Endothelial cell of umbilical vein (primary cell): ENCODE measurements around the gene POMGNT2. TPM values are rescaled to one million over a fixed set of nuclear protein-coding genes. Genes with fewer than 3 reads are reported as not detected.

Source experiments
- Bru-seq: library from RNA; stranded (reverse); fragments of 400-500 nt; gene quantifications from one replicate; lab custom pipeline; 2021; lab: Mats Ljungman, UMichigan
- BruChase-seq, 2 experiments: library from RNA; stranded (reverse); fragments of 400-500 nt; gene quantifications; one replicate each; lab custom pipeline; 2021; lab: Mats Ljungman, UMichigan
- BruUV-seq: library from RNA; stranded (reverse); fragments of 400-500 nt; replicated peaks from 2 replicates; lab custom pipeline; 2021; lab: Mats Ljungman, UMichigan
- CTCF ChIA-PET: fragments of 300-600, 350-600 bp; sonication (Branson Sonifier 250); formaldehyde crosslinking; loops from one replicate; lab custom pipeline; 2021; ENCODE audit warnings: antibody characterized with exemption, inconsistent platforms; lab: Charles Lee
- POLR2A ChIA-PET: fragments of 300-600, 350-600 bp; sonication (Branson Sonifier 250); formaldehyde crosslinking; loops from one replicate; lab custom pipeline; 2021; ENCODE audit warnings: antibody characterized with exemption, inconsistent platforms; lab: Charles Lee
- DNase-seq: peaks from one replicate; pipeline ENCODE4 v3.0.0-alpha.2; 2011; ENCODE audit warnings: low read depth, low spot score
- FAIRE-seq: peaks from 2 replicates; lab custom pipeline; 2011; peaks lifted over from hg19 to GRCh38; lab: Jason Lieb, UNC
- H2AFZ ChIP-seq: 2 replicates; pipeline ENCODE4 v1.6.0; 2012; ENCODE audit warnings: low read depth, low read length, control low read depth, inconsistent platforms
- H3K27ac ChIP-seq: 2 replicates; pipeline ENCODE4 v1.5.1; 2011; ENCODE audit warnings: low read depth, mild to moderate bottlenecking, control low read depth, low read length, moderate library complexity; ENCODE audit not compliant: insufficient read depth
- H3K27me3 ChIP-seq, 2 experiments: 2 replicates each; pipeline versions ENCODE4 v1.6.0 to v1.6.1; 2011; ENCODE audit warnings: low read length in 2 of 2, mixed read lengths in 1 of 2; ENCODE audit not compliant: control insufficient read depth in 2 of 2, insufficient read depth in 2 of 2
- H3K36me3 ChIP-seq, 2 experiments: 2 replicates in 1 of 2; 3 replicates in 1 of 2; pipeline ENCODE4 v1.5.1; 2011; ENCODE audit warnings: low read length in 2 of 2, mild to moderate bottlenecking in 1 of 2, moderate library complexity in 1 of 2; ENCODE audit not compliant: control insufficient read depth in 2 of 2, insufficient read depth in 2 of 2; ENCODE audit errors: extremely low read depth in 1 of 2
- H3K4me1 ChIP-seq: 3 replicates; pipeline ENCODE4 v1.5.1; 2011; ENCODE audit warnings: mild to moderate bottlenecking, low read length; ENCODE audit not compliant: control insufficient read depth, insufficient read depth; ENCODE audit errors: extremely low read depth
- H3K4me2 ChIP-seq: 2 replicates; pipeline ENCODE4 v1.6.1; 2011; ENCODE audit warnings: low read length, control low read depth, mixed read lengths; ENCODE audit not compliant: insufficient read depth
- H3K4me3 ChIP-seq, 3 experiments: fragments of 200-600 bp in 1 of 3; sonication (generic), shearing (Covaris generic) in 1 of 3; replicated peaks in 1 of 3; 2 replicates each; pipeline ENCODE4 v1.5.1; 2011 to 2016; ENCODE audit warnings: control low read depth in 3 of 3, low read length in 3 of 3, mild to moderate bottlenecking in 2 of 3, inconsistent platforms in 1 of 3, low read depth in 1 of 3, moderate library complexity in 1 of 3; ENCODE audit not compliant: insufficient read depth in 1 of 3
- H3K79me2 ChIP-seq: 2 replicates; pipeline ENCODE4 v1.6.0; 2012; ENCODE audit warnings: low read length, inconsistent platforms; ENCODE audit not compliant: control insufficient read depth, insufficient read depth
- H3K9ac ChIP-seq: replicated peaks from 2 replicates; pipeline ENCODE3; 2011; ENCODE audit warnings: low read length, control low read depth; ENCODE audit not compliant: insufficient read depth; ENCODE audit errors: extremely low read depth
- H3K9me1 ChIP-seq: replicated peaks from 3 replicates; pipeline ENCODE4 v1.6.0; 2011; ENCODE audit warnings: mild to moderate bottlenecking, low read length; ENCODE audit not compliant: control insufficient read depth, insufficient read depth; ENCODE audit errors: extremely low read depth
- H3K9me3 ChIP-seq: replicated peaks from 2 replicates; pipeline ENCODE4 v1.5.1; 2012; ENCODE audit warnings: low read length, inconsistent platforms; ENCODE audit not compliant: control insufficient read depth, insufficient read depth
- H4K20me1 ChIP-seq: replicated peaks from 2 replicates; pipeline ENCODE3; 2011; ENCODE audit warnings: mild to moderate bottlenecking, low read length; ENCODE audit not compliant: control insufficient read depth, insufficient read depth; ENCODE audit errors: extremely low read depth
- EZH2 ChIP-seq: IDR thresholded peaks from 2 replicates; pipeline ENCODE4 v1.6.1; 2012; ENCODE audit warnings: borderline replicate concordance, low read depth, mild to moderate bottlenecking, moderate library complexity, low read length, inconsistent platforms; ENCODE audit not compliant: severe bottlenecking
- FOS ChIP-seq: IDR thresholded peaks from 2 replicates; pipeline ENCODE4 v1.6.1; 2011; ENCODE audit warnings: mild to moderate bottlenecking, low read length, moderate library complexity, borderline replicate concordance; ENCODE audit not compliant: insufficient read depth
- GATA2 ChIP-seq: IDR thresholded peaks from 2 replicates; pipeline ENCODE4 v1.7.0; 2011; ENCODE audit warnings: low read depth, mild to moderate bottlenecking, moderate library complexity, mixed read lengths, low read length; ENCODE audit not compliant: insufficient read length, insufficient read depth
- JUN ChIP-seq: IDR thresholded peaks from 2 replicates; pipeline ENCODE4 v1.6.1; 2011; ENCODE audit warnings: borderline replicate concordance, low read depth; ENCODE audit not compliant: insufficient read length, insufficient read depth
- MYC ChIP-seq: IDR thresholded peaks from one replicate; pipeline ENCODE4 v1.6.1; 2011; ENCODE audit warnings: mild to moderate bottlenecking, low read depth, low read length
- POLR2A ChIP-seq: IDR thresholded peaks from 2 replicates; pipeline ENCODE4 v1.6.1; 2012; ENCODE audit warnings: low read depth, mild to moderate bottlenecking, control low read depth, low read length
- POLR2AphosphoS5 ChIP-seq: IDR thresholded peaks from 2 replicates; pipeline ENCODE4 v1.6.1; 2012; ENCODE audit warnings: low read depth, mild to moderate bottlenecking, control low read depth, low read length, moderate library complexity; ENCODE audit not compliant: insufficient read depth
- dilution Hi-C: fragments of 300-500 bp; cut with MboI; formaldehyde crosslinking; loops from one replicate; pipeline ENCODE4 v1.15.0; 2019; ENCODE audit warnings: low sequenced_read_pairs; ENCODE audit not compliant: extremely low pct_ligation_motif_present
- intact Hi-C: fragments of 100-400 bp; cut with micrococcal nuclease; formaldehyde crosslinking; loops from one replicate; pipeline ENCODE4 v1.10.0; 2022
- long read RNA-seq: library from polyadenylated mRNA; stranded (forward); transcript quantifications from one replicate; pipeline ENCODE4 v2.0.0, GENCODE V29; 2021
- polyA minus RNA-seq, 3 experiments: library from RNA; depleted of rRNA, polyadenylated mRNA; stranded (reverse); fragments of >200 nt; gene quantifications; 1 replicate in 1 of 3; 2 replicates in 2 of 3; pipeline ENCODE4 v1.2.3, GENCODE V29; 2011
- polyA plus RNA-seq, 4 experiments: library from polyadenylated mRNA; depleted of rRNA in 3 of 4; stranded (reverse) in 3 of 4; unstranded in 1 of 4; fragments of >200 nt; gene quantifications; 2 replicates each; pipeline versions ENCODE4 v1.2.1 to v1.2.3, GENCODE V29; 2011 to 2012; ENCODE audit warnings: missing spikeins in 1 of 4
- total RNA-seq: library from RNA; stranded (reverse); gene quantifications from 2 replicates; pipeline ENCODE4 v1.2.3, GENCODE V29; 2021
- TF ChIP-seq, protein P1 (sequence below): IDR thresholded peaks from 2 replicates; pipeline ENCODE4 v1.6.1; 2011; ENCODE audit not compliant: insufficient read depth, insufficient read length
- TF ChIP-seq, protein P2 (sequence below), 2 donors: IDR thresholded peaks; 1 replicate in 1 of 2; 2 replicates in 1 of 2; pipeline ENCODE4 v1.5.1; 2011; ENCODE audit warnings: low read length in 2 of 2, mild to moderate bottlenecking in 2 of 2, moderate library complexity in 2 of 2, control low read depth in 1 of 2, inconsistent platforms in 1 of 2, low read depth in 1 of 2; ENCODE audit not compliant: insufficient read depth in 1 of 2; ENCODE audit errors: extremely low read depth in 1 of 2

Gene POMGNT2
- total RNA-seq (6.4 and 9.1 TPM in 2 replicates), polyA plus RNA-seq (16.3 and 19.0 TPM in 2 replicates), polyA minus RNA-seq (5.6 and 8.0 TPM in 2 replicates), Bru-seq, nascent RNA (percentile 44 among the genes with signal in this experiment), BruChase-seq, experiment 1, labeled RNA remaining after a 6-hour chase (percentile 38 among the genes with signal in this experiment), BruChase-seq, experiment 2, labeled RNA remaining after a 2-hour chase (percentile 39 among the genes with signal in this experiment)
- 10.6 and 10.7 TPM in 2 replicates for polyA plus RNA-seq (2011; cell fraction: cytosol; rRNA removed)
- 5.5 and 6.8 TPM in 2 replicates for polyA plus RNA-seq (2011; cell fraction: nucleus; rRNA removed)
- 4.6 and 6.0 TPM in 2 replicates for polyA plus RNA-seq (2012)
- polyA minus RNA-seq (2011; cell fraction: cytosol; rRNA and poly(A)+ RNA removed): 5.3 TPM
- 1.8 and 2.1 TPM in 2 replicates for polyA minus RNA-seq (2011; cell fraction: nucleus; rRNA and poly(A)+ RNA removed)
- long read RNA-seq, transcript POMGNT2-201 (2 exons, 2,544 nt): major isoform, 16 of 19 reads
- long read RNA-seq, partial matches to known transcripts: 0 of 19 reads
- long read RNA-seq, other reads (novel, unspliced or antisense): 3 of 19 reads

DNA sequence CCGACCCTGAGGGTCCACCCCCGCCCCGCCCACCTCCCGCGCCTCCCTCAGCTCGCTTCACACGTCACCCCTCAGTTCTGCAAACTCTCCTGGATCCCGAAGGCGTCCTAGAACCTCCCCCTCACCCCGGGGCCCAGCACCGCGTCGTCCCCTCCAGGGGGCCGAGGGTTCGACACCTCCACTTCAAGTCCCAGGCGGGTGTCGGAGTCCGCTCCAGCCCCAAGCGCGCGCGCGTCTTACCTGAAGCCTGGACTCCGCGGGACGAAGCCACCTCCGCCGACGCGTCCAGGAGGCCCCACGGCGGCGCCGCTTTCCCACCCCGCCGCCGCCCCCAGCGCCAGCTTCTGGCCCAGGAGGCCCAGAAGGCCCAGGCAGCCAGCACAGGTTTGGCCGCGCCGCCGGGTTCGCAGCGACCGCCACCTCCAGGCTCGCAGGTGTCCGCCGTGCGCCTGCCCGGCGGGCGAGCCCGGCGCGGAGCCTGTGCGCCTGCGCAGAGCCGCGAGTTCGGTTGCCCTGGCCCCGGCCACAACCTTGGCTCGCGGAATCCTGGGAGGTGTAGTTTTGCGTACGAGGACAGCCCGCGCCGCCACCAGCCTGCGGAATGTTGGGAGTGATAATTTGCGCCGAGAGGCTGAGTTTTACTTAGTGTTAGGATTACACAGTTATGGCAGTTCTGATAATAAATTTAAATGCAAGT lies at the start of gene POMGNT2:
TSS of gene POMGNT2 (minus strand) at position 484 of the 697 bp plus-strand sequence. CDS start 24,648 bp downstream, outside the sequence.
- FAIRE-seq (peak; percentile 87), DNase-seq (peak; percentile 89)
- Histone ChIP-seq H3K27me3 (no peaks in the 10 kb centered on the region), H3K9me1 (no peaks in the 10 kb centered on the region), H3K36me3 (no peaks in the 10 kb centered on the region), H3K27ac (no peak within 1 kb of the TSS), H2AFZ (peak within 1 kb of the TSS; percentile 98), H3K79me2 (no peaks in the 10 kb centered on the region), H3K4me3 (peak within 1 kb of the TSS; percentile 62 to 71 (median 68)), H3K9ac (peak within 1 kb of the TSS; percentile 57), H4K20me1 (no peaks in the 10 kb centered on the region), H3K9me3 (no peaks in the 10 kb centered on the region), H3K4me2 (peak within 1 kb of the TSS; percentile 98), H3K4me1 (peaks cover 4% of the 10 kb centered on the region)
- dilution Hi-C loops: no loop called here
- ChIA-PET POLR2A (no interaction called here), CTCF (interaction anchor here (0.6 to 1.4 kb wide), 3 partner anchors 16 to 144 kb away, joined by 3 to 4 read pairs (median 3); no protein-coding TSS in a partner anchor)
- TF ChIP-seq, protein P1, sequence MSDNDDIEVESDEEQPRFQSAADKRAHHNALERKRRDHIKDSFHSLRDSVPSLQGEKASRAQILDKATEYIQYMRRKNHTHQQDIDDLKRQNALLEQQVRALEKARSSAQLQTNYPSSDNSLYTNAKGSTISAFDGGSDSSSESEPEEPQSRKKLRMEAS: no peak
- TF ChIP-seq MYC (no peak), POLR2AphosphoS5 (no peak), FOS (no peak), GATA2 (no peak), EZH2 (no peak), JUN (no peak), POLR2A (no peak)
- TF ChIP-seq, protein P2, sequence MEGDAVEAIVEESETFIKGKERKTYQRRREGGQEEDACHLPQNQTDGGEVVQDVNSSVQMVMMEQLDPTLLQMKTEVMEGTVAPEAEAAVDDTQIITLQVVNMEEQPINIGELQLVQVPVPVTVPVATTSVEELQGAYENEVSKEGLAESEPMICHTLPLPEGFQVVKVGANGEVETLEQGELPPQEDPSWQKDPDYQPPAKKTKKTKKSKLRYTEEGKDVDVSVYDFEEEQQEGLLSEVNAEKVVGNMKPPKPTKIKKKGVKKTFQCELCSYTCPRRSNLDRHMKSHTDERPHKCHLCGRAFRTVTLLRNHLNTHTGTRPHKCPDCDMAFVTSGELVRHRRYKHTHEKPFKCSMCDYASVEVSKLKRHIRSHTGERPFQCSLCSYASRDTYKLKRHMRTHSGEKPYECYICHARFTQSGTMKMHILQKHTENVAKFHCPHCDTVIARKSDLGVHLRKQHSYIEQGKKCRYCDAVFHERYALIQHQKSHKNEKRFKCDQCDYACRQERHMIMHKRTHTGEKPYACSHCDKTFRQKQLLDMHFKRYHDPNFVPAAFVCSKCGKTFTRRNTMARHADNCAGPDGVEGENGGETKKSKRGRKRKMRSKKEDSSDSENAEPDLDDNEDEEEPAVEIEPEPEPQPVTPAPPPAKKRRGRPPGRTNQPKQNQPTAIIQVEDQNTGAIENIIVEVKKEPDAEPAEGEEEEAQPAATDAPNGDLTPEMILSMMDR (IDR thresholded peaks at IDR 0.05; ENCODE audit: extremely low read depth in 1 of 2, insufficient read depth in 1 of 2, low read depth in 1 of 2, low read length in 2 of 2): no peak
- BruUV-seq: no TSS peak
- intact Hi-C loops: no loop called here
